H1 (cell line): ENCODE data around the gene PIGU. TPM values are rescaled to one million over a fixed set of nuclear protein-coding genes. Genes with fewer than 3 reads are reported as not detected.

Experiments
- polyA plus RNA-seq, 7 experiments: library from polyadenylated mRNA; depleted of rRNA in 3 of 7; stranded (reverse) in 5 of 7; unstranded in 2 of 7; fragments of >200 nt in 5 of 7; fragments of 200-250 nt in 2 of 7; gene quantifications; 1 replicate in 5 of 7; 2 replicates in 1 of 7; 4 replicates in 1 of 7; pipeline versions ENCODE4 v1.2.1 to v1.2.3, GENCODE V29; 2011 to 2013; ENCODE audit warnings: missing spikeins in 2 of 7, mixed read lengths in 2 of 7
- total RNA-seq: library from RNA; stranded (reverse); fragmentation: NEBNext Ultra II Directional; extraction: Animal tissue kit (Norgen Biotek cat#: 25700); gene quantifications from 2 replicates; pipeline ENCODE4 v1.2.1, GENCODE V29; 2021
- TF ChIP-seq, protein P1 (sequence below): fragments of 300-600 bp; sonication (generic); IDR thresholded peaks from 2 replicates; pipeline ENCODE4 v1.7.1; 2012; ENCODE audit warnings: low read length, moderate library complexity, mild to moderate bottlenecking, inconsistent platforms; ENCODE audit not compliant: insufficient replicate concordance
- TF ChIP-seq, protein P2 (sequence below), 3 experiments: IDR thresholded peaks; 1 replicate in 2 of 3; 2 replicates in 1 of 3; pipeline versions ENCODE4 v1.5.1 to v1.6.1; 2011; ENCODE audit warnings: low read length in 3 of 3, mild to moderate bottlenecking in 3 of 3, inconsistent platforms in 2 of 3, low read depth in 1 of 3, moderate library complexity in 1 of 3; ENCODE audit not compliant: insufficient read depth in 1 of 3; ENCODE audit errors: control extremely low read depth in 1 of 3

PIGU gene
- total and polyA plus RNA-seq, 2 of the 8 experiments (the other 6 are each of a cell fraction or from before 2014, with no cell fraction given) = 28.3 to 117 TPM

DNA sequence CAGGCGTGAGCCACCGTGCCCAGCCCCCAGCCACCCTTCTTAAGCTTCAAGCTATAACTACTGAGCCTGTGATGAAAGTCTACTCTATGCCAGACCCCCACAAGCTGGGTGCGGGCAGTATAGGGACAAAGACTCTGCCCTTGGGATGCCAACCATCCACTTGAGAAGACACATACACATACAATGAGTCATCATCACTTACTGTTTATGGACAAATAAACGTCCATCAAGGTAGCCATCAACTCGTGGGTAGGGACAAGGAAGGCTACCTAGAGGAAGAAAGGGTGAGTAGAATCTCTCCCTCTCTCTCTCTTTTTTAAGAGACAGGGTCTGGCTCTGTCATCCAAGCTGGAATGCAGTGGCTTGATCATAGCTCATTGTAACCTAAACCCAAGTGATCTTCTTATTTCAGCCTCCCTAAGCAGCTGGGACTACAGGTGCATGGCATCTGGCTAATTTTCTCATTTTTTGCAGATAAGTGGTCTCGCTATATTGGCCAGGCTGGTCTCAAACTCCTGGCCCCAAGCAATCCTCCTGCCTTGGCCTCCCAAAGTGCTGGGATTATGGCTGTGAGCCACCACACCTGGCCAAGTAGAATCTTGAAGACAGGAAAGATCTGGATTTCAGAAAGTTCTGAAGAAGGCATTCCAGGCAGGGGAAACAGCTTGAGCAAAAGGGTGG lies 24.7 kb upstream of the PIGU start (continued):
- TF ChIP-seq, protein P1, sequence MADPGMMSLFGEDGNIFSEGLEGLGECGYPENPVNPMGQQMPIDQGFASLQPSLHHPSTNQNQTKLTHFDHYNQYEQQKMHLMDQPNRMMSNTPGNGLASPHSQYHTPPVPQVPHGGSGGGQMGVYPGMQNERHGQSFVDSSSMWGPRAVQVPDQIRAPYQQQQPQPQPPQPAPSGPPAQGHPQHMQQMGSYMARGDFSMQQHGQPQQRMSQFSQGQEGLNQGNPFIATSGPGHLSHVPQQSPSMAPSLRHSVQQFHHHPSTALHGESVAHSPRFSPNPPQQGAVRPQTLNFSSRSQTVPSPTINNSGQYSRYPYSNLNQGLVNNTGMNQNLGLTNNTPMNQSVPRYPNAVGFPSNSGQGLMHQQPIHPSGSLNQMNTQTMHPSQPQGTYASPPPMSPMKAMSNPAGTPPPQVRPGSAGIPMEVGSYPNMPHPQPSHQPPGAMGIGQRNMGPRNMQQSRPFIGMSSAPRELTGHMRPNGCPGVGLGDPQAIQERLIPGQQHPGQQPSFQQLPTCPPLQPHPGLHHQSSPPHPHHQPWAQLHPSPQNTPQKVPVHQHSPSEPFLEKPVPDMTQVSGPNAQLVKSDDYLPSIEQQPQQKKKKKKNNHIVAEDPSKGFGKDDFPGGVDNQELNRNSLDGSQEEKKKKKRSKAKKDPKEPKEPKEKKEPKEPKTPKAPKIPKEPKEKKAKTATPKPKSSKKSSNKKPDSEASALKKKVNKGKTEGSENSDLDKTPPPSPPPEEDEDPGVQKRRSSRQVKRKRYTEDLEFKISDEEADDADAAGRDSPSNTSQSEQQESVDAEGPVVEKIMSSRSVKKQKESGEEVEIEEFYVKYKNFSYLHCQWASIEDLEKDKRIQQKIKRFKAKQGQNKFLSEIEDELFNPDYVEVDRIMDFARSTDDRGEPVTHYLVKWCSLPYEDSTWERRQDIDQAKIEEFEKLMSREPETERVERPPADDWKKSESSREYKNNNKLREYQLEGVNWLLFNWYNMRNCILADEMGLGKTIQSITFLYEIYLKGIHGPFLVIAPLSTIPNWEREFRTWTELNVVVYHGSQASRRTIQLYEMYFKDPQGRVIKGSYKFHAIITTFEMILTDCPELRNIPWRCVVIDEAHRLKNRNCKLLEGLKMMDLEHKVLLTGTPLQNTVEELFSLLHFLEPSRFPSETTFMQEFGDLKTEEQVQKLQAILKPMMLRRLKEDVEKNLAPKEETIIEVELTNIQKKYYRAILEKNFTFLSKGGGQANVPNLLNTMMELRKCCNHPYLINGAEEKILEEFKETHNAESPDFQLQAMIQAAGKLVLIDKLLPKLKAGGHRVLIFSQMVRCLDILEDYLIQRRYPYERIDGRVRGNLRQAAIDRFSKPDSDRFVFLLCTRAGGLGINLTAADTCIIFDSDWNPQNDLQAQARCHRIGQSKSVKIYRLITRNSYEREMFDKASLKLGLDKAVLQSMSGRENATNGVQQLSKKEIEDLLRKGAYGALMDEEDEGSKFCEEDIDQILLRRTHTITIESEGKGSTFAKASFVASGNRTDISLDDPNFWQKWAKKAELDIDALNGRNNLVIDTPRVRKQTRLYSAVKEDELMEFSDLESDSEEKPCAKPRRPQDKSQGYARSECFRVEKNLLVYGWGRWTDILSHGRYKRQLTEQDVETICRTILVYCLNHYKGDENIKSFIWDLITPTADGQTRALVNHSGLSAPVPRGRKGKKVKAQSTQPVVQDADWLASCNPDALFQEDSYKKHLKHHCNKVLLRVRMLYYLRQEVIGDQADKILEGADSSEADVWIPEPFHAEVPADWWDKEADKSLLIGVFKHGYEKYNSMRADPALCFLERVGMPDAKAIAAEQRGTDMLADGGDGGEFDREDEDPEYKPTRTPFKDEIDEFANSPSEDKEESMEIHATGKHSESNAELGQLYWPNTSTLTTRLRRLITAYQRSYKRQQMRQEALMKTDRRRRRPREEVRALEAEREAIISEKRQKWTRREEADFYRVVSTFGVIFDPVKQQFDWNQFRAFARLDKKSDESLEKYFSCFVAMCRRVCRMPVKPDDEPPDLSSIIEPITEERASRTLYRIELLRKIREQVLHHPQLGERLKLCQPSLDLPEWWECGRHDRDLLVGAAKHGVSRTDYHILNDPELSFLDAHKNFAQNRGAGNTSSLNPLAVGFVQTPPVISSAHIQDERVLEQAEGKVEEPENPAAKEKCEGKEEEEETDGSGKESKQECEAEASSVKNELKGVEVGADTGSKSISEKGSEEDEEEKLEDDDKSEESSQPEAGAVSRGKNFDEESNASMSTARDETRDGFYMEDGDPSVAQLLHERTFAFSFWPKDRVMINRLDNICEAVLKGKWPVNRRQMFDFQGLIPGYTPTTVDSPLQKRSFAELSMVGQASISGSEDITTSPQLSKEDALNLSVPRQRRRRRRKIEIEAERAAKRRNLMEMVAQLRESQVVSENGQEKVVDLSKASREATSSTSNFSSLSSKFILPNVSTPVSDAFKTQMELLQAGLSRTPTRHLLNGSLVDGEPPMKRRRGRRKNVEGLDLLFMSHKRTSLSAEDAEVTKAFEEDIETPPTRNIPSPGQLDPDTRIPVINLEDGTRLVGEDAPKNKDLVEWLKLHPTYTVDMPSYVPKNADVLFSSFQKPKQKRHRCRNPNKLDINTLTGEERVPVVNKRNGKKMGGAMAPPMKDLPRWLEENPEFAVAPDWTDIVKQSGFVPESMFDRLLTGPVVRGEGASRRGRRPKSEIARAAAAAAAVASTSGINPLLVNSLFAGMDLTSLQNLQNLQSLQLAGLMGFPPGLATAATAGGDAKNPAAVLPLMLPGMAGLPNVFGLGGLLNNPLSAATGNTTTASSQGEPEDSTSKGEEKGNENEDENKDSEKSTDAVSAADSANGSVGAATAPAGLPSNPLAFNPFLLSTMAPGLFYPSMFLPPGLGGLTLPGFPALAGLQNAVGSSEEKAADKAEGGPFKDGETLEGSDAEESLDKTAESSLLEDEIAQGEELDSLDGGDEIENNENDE = no peak
- TF ChIP-seq, protein P2, sequence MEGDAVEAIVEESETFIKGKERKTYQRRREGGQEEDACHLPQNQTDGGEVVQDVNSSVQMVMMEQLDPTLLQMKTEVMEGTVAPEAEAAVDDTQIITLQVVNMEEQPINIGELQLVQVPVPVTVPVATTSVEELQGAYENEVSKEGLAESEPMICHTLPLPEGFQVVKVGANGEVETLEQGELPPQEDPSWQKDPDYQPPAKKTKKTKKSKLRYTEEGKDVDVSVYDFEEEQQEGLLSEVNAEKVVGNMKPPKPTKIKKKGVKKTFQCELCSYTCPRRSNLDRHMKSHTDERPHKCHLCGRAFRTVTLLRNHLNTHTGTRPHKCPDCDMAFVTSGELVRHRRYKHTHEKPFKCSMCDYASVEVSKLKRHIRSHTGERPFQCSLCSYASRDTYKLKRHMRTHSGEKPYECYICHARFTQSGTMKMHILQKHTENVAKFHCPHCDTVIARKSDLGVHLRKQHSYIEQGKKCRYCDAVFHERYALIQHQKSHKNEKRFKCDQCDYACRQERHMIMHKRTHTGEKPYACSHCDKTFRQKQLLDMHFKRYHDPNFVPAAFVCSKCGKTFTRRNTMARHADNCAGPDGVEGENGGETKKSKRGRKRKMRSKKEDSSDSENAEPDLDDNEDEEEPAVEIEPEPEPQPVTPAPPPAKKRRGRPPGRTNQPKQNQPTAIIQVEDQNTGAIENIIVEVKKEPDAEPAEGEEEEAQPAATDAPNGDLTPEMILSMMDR (IDR thresholded peaks at IDR 0.05; ENCODE audit: control extremely low read depth in 1 of 3, insufficient read depth in 1 of 3, low read depth in 1 of 3, low read length in 3 of 3) = no peak
